Prostate gland (tissue), 2 donors: Measurements from ENCODE around the gene RAB11FIP2.

Experiments used
- CTCF ChIP-seq, 4 experiments: fragments of 200-600 bp in 2 of 4; fragments of 450-650 bp in 2 of 4; sonication (generic) in 2 of 4; IDR thresholded peaks; 1 replicate in 3 of 4; 2 replicates in 1 of 4; pipeline ENCODE4 v1.5.1; 2016 to 2019; ENCODE audit warnings: antibody characterized with exemption in 4 of 4, mild to moderate bottlenecking in 2 of 4, moderate library complexity in 2 of 4
- POLR2AphosphoS5 ChIP-seq: sonication (generic); formaldehyde crosslinking; IDR thresholded peaks from one replicate; pipeline ENCODE4 v1.6.1; 2017; ENCODE audit warnings: antibody characterized with exemption

GRCh38 chr10:118027397-118027796 is 19.3 kb downstream of the RAB11FIP2 start:
- TF ChIP-seq CTCF (IDR thresholded peaks at IDR 0.05) (no peak), POLR2AphosphoS5 (no peak)
